Measurements from ENCODE around the gene KCNQ2. TPM values are rescaled to one million over a fixed set of nuclear protein-coding genes. Genes with fewer than 3 reads are reported as not detected.
A peak's percentile ranks its signal among the peaks of the same experiment; 100 is the strongest.

The KCNQ2 gene
- total RNA-seq, 2 experiments from 2014 or later, result 0.10 to 0.12 TPM

GRCh38 chr20:63434599-63435378 lies 37.7 kb downstream of the KCNQ2 start:
- DNase-seq, result peak; percentile 81
- peaks cover 8% of the 10 kb centered on the region for H3K27me3 Mint-ChIP-seq
- H3K36me3 Mint-ChIP-seq (ENCODE audit: low read depth), result no peaks in the 10 kb centered on the region
- H3K9me3 Mint-ChIP-seq, result peaks cover 3% of the 10 kb centered on the region
- CTCF ChIA-PET, result no interaction called here
- H3K4me1 Mint-ChIP-seq, result peaks cover 13% of the 10 kb centered on the region
- H3K27ac Mint-ChIP-seq, result peak overlapping the region; percentile 50
- POLR2A ChIA-PET, result no interaction called here
- no peak overlapping the region for H3K4me3 Mint-ChIP-seq

- peaks cover 3% of the 10 kb centered on the region for H3K9me3 Mint-ChIP-seq
- H3K4me1 Mint-ChIP-seq, result peaks cover 13% of the 10 kb centered on the region
- no peak overlapping the region for H3K4me3 Mint-ChIP-seq
- H3K36me3 Mint-ChIP-seq (ENCODE audit: low read depth), result no peaks in the 10 kb centered on the region
- ChIA-PET POLR2A (no interaction called here), CTCF (no interaction called here)
- DNase-seq, result no peak
- H3K27ac Mint-ChIP-seq, result peak overlapping the region; percentile 73
- peaks cover 8% of the 10 kb centered on the region for H3K27me3 Mint-ChIP-seq
Observed at GRCh38 chr20:63433756-63434531, 38.5 kb downstream of the KCNQ2 start.

- Mint-ChIP-seq H3K4me1 (peaks cover 13% of the 10 kb centered on the region), H3K27me3 (peaks cover 8% of the 10 kb centered on the region), H3K9me3 (peaks cover 3% of the 10 kb centered on the region), H3K27ac (no peak overlapping the region), H3K4me3 (no peak overlapping the region), H3K36me3 (ENCODE audit: low read depth) (no peaks in the 10 kb centered on the region)
- POLR2A ChIA-PET, result no interaction called here
- CTCF ChIA-PET, result no interaction called here
- DNase-seq, result no peak
Observed at GRCh38 chr20:63433351-63433750, 39.1 kb downstream of the KCNQ2 start.

GRCh38 chr20:63432577-63433325 lies 39.7 kb downstream of the KCNQ2 start:
- POLR2A ChIA-PET, result no interaction called here
- Mint-ChIP-seq H3K4me3 (no peak overlapping the region), H3K9me3 (peaks cover 3% of the 10 kb centered on the region), H3K27ac (no peak overlapping the region), H3K36me3 (ENCODE audit: low read depth) (no peaks in the 10 kb centered on the region), H3K4me1 (peaks cover 13% of the 10 kb centered on the region), H3K27me3 (peaks cover 8% of the 10 kb centered on the region)
- DNase-seq, result no peak
- CTCF ChIA-PET, result no interaction called here

GRCh38 chr20:63431944-63432343 lies 40.5 kb downstream of the KCNQ2 start:
- no peak overlapping the region for H3K4me3 Mint-ChIP-seq
- CTCF ChIA-PET, result no interaction called here
- POLR2A ChIA-PET, result no interaction called here
- peaks cover 3% of the 10 kb centered on the region for H3K9me3 Mint-ChIP-seq
- H3K36me3 Mint-ChIP-seq (ENCODE audit: low read depth), result no peaks in the 10 kb centered on the region
- peaks cover 6% of the 10 kb centered on the region for H3K27me3 Mint-ChIP-seq
- H3K27ac Mint-ChIP-seq, result no peak overlapping the region
- no peak for DNase-seq
- H3K4me1 Mint-ChIP-seq, result peaks cover 13% of the 10 kb centered on the region

- ChIA-PET POLR2A (no interaction called here), CTCF (interaction anchor here (0.6 kb wide), 1 partner anchor 96 kb away, joined by 3 read pairs; no protein-coding TSS in a partner anchor)
- H3K27me3 Mint-ChIP-seq, result peaks cover 3% of the 10 kb centered on the region
- no peak overlapping the region for H3K27ac Mint-ChIP-seq
- H3K36me3 Mint-ChIP-seq (ENCODE audit: low read depth), result no peaks in the 10 kb centered on the region
- no peak for DNase-seq
- H3K4me1 Mint-ChIP-seq, result peaks cover 13% of the 10 kb centered on the region
- H3K9me3 Mint-ChIP-seq, result peaks cover 3% of the 10 kb centered on the region
- H3K4me3 Mint-ChIP-seq, result no peak overlapping the region
Observed at GRCh38 chr20:63430891-63431290, 41.6 kb downstream of the KCNQ2 start.

GRCh38 chr20:63429992-63430391 lies 42.5 kb downstream of the KCNQ2 start:
- Mint-ChIP-seq H3K27ac (no peak overlapping the region), H3K9me3 (peaks cover 3% of the 10 kb centered on the region), H3K27me3 (no peaks in the 10 kb centered on the region), H3K4me1 (peaks cover 12% of the 10 kb centered on the region), H3K4me3 (no peak overlapping the region), H3K36me3 (ENCODE audit: low read depth) (no peaks in the 10 kb centered on the region)
- POLR2A ChIA-PET, result no interaction called here
- CTCF ChIA-PET, result no interaction called here
- DNase-seq, result no peak

GRCh38 chr20:63428906-63429575 lies 43.4 kb downstream of the KCNQ2 start:
- Mint-ChIP-seq H3K4me1 (peaks cover 4% of the 10 kb centered on the region), H3K27ac (no peak overlapping the region), H3K36me3 (ENCODE audit: low read depth) (no peaks in the 10 kb centered on the region), H3K9me3 (peaks cover 3% of the 10 kb centered on the region), H3K4me3 (no peak overlapping the region), H3K27me3 (no peaks in the 10 kb centered on the region)
- DNase-seq, result no peak
- CTCF ChIA-PET, result no interaction called here
- POLR2A ChIA-PET, result no interaction called here

- no peak overlapping the region for H3K4me3 Mint-ChIP-seq
- no peaks in the 10 kb centered on the region for H3K27me3 Mint-ChIP-seq
- no peak for DNase-seq
- ChIA-PET CTCF (no interaction called here), POLR2A (no interaction called here)
- peaks cover 3% of the 10 kb centered on the region for H3K9me3 Mint-ChIP-seq
- H3K36me3 Mint-ChIP-seq (ENCODE audit: low read depth), result no peaks in the 10 kb centered on the region
- H3K4me1 Mint-ChIP-seq, result no peaks in the 10 kb centered on the region
- H3K27ac Mint-ChIP-seq, result peak overlapping the region; percentile 46
Observed at GRCh38 chr20:63427724-63428330, 44.6 kb downstream of the KCNQ2 start.

GRCh38 chr20:63427206-63427605 lies 45.2 kb downstream of the KCNQ2 start:
- Mint-ChIP-seq H3K27ac (no peak overlapping the region), H3K4me3 (no peak overlapping the region), H3K27me3 (no peaks in the 10 kb centered on the region), H3K36me3 (ENCODE audit: low read depth) (no peaks in the 10 kb centered on the region), H3K4me1 (no peaks in the 10 kb centered on the region), H3K9me3 (peaks cover 3% of the 10 kb centered on the region)
- ChIA-PET CTCF (no interaction called here), POLR2A (no interaction called here)
- DNase-seq, result no peak

GRCh38 chr20:63425846-63426485 lies 46.5 kb downstream of the KCNQ2 start:
- Mint-ChIP-seq H3K27ac (no peak overlapping the region), H3K4me1 (no peaks in the 10 kb centered on the region), H3K9me3 (no peaks in the 10 kb centered on the region), H3K36me3 (ENCODE audit: low read depth) (no peaks in the 10 kb centered on the region), H3K27me3 (no peaks in the 10 kb centered on the region), H3K4me3 (no peak overlapping the region)
- ChIA-PET CTCF (no interaction called here), POLR2A (no interaction called here)
- no peak for DNase-seq

- H3K27ac Mint-ChIP-seq, result no peak overlapping the region
- H3K4me1 Mint-ChIP-seq, result no peaks in the 10 kb centered on the region
- H3K27me3 Mint-ChIP-seq, result no peaks in the 10 kb centered on the region
- H3K36me3 Mint-ChIP-seq (ENCODE audit: low read depth), result no peaks in the 10 kb centered on the region
- no peak for DNase-seq
- no peak overlapping the region for H3K4me3 Mint-ChIP-seq
- ChIA-PET CTCF (no interaction called here), POLR2A (no interaction called here)
- no peaks in the 10 kb centered on the region for H3K9me3 Mint-ChIP-seq
Observed at GRCh38 chr20:63424613-63425012, 47.8 kb downstream of the KCNQ2 start.

Measured in activated CD4-positive, alpha-beta T cell treated with anti-CD3 and anti-CD28 coated beads, Interleukin-2, amount 10 ng/mL, durations not matched to agents 7 days and 5 days (primary cell).